ENCODE data around the gene ZNF202.

ZNF202 gene

GRCh38 chr11:123775715-123776549, 34.5 kb upstream of the ZNF202 start:
- TF ChIP-seq CTCF (IDR thresholded peaks at IDR 0.05; ENCODE audit: low read depth, low read length, poor library complexity, severe bottlenecking): no peak
- TF ChIP-seq EZH2phosphoT487 (IDR thresholded peaks at IDR 0.05; ENCODE audit: borderline replicate concordance, low read length): no peak
- no peaks in the 10 kb centered on the region for H3K79me2 ChIP-seq (ENCODE audit: control insufficient read depth, low read length)
- no peak overlapping the region for H3K27ac ChIP-seq (ENCODE audit: low read depth, low read length)

DNA sequence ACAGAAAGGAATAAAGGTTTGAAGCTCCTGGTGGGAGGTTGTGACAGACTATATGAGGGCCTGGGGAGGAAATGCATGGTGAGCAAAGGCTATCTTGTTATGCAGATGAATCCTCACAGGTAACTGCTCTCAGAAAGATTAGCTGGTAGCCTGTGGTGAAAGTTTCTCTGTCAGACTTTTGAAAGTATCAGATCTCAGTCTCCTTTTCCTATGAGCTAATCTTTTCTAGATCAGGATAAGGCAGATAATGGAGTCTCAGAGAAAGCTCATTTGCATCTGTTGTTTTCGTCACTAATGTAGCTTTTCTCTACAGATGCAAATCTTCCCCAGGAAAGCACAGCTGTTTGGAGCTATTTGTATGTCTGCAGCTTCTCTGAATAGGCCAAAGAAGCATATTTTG, 33.8 kb upstream of the ZNF202 start:
- H3K79me2 ChIP-seq (ENCODE audit: control insufficient read depth, low read length): no peaks in the 10 kb centered on the region
- no peaks in the 10 kb centered on the region for H3F3A ChIP-seq (ENCODE audit: control insufficient read depth, insufficient read depth)
- H3K27ac ChIP-seq (ENCODE audit: low read depth, low read length): no peak overlapping the region
- H3K9me2 ChIP-seq (replicated peaks; ENCODE audit: control insufficient read depth, low read length): no peaks in the 10 kb centered on the region
- H3K4me2 ChIP-seq (ENCODE audit: low read length): 0 out of 2 replicates have a peak overlapping the region, but pooled peaks have one; percentile 12
- TF ChIP-seq EZH2phosphoT487 (IDR thresholded peaks at IDR 0.05; ENCODE audit: borderline replicate concordance, low read length) (no peak), CTCF (IDR thresholded peaks at IDR 0.05; ENCODE audit: low read depth, low read length, poor library complexity, severe bottlenecking) (no peak)
- no peaks in the 10 kb centered on the region for H3K9me3 ChIP-seq (ENCODE audit: control insufficient read depth, insufficient read depth, low read length)
- peaks cover 10% of the 10 kb centered on the region for H3K4me1 ChIP-seq (ENCODE audit: control insufficient read depth, low read length)
- H3K27me3 ChIP-seq (ENCODE audit: control insufficient read depth, low read length): no peaks in the 10 kb centered on the region
- H4K20me1 ChIP-seq (ENCODE audit: control insufficient read depth, insufficient read depth, low read depth, low read length): no peaks in the 10 kb centered on the region
- H3K4me3 ChIP-seq (ENCODE audit: low read length): no peak overlapping the region
- no peaks in the 10 kb centered on the region for H3K36me3 ChIP-seq (ENCODE audit: control insufficient read depth, low read length)

More at GRCh38 chr11:123775715-123776549, 34.5 kb upstream of the ZNF202 start:
- H3K9me2 ChIP-seq (replicated peaks; ENCODE audit: control insufficient read depth, low read length): no peaks in the 10 kb centered on the region
- H3K4me2 ChIP-seq (ENCODE audit: low read length): no peak overlapping the region
- no peak overlapping the region for H3K4me3 ChIP-seq (ENCODE audit: low read length)
- H3F3A ChIP-seq (ENCODE audit: control insufficient read depth, insufficient read depth): no peaks in the 10 kb centered on the region
- peaks cover 10% of the 10 kb centered on the region for H3K4me1 ChIP-seq (ENCODE audit: control insufficient read depth, low read length)
- H3K36me3 ChIP-seq (ENCODE audit: control insufficient read depth, low read length): no peaks in the 10 kb centered on the region
- H3K9me3 ChIP-seq (ENCODE audit: control insufficient read depth, insufficient read depth, low read length): no peaks in the 10 kb centered on the region
- H4K20me1 ChIP-seq (ENCODE audit: control insufficient read depth, insufficient read depth, low read depth, low read length): no peaks in the 10 kb centered on the region
- no peaks in the 10 kb centered on the region for H3K27me3 ChIP-seq (ENCODE audit: control insufficient read depth, low read length)

GRCh38 chr11:123773959-123774358, 32.5 kb upstream of the ZNF202 start:
- Histone ChIP-seq H3K4me3 (ENCODE audit: low read length) (no peak overlapping the region), H4K20me1 (ENCODE audit: control insufficient read depth, insufficient read depth, low read depth, low read length) (no peaks in the 10 kb centered on the region), H3K36me3 (ENCODE audit: control insufficient read depth, low read length) (no peaks in the 10 kb centered on the region), H3K27me3 (ENCODE audit: control insufficient read depth, low read length) (no peaks in the 10 kb centered on the region), H3F3A (ENCODE audit: control insufficient read depth, insufficient read depth) (no peaks in the 10 kb centered on the region), H3K27ac (ENCODE audit: low read depth, low read length) (no peak overlapping the region), H3K79me2 (ENCODE audit: control insufficient read depth, low read length) (no peaks in the 10 kb centered on the region), H3K9me2 (replicated peaks; ENCODE audit: control insufficient read depth, low read length) (no peaks in the 10 kb centered on the region), H3K9me3 (ENCODE audit: control insufficient read depth, insufficient read depth, low read length) (no peaks in the 10 kb centered on the region), H3K4me2 (ENCODE audit: low read length) (no peak overlapping the region), H3K4me1 (ENCODE audit: control insufficient read depth, low read length) (peaks cover 10% of the 10 kb centered on the region)
- no peak for TF ChIP-seq EZH2phosphoT487 (IDR thresholded peaks at IDR 0.05; ENCODE audit: borderline replicate concordance, low read length)
- TF ChIP-seq CTCF (IDR thresholded peaks at IDR 0.05; ENCODE audit: low read depth, low read length, poor library complexity, severe bottlenecking): no peak

Measured in DOHH2 (cell line).